ENCODE data around the gene VWC2. TPM values are rescaled to one million over a fixed set of nuclear protein-coding genes. Genes with fewer than 3 reads are reported as not detected.

VWC2 gene
- total and polyA plus RNA-seq, 8 donors = under 0.01 to 0.04 (median 0.03) TPM; not detected in 4

- peaks cover 0 to 22% (median 0%) of the 10 kb centered on the region in 3 donors for H3K4me1 ChIP-seq
- WGBS, 2 donors = 42 to 53% methylated on average over 3 of the region's 3 CpGs
- intact Hi-C loops (cut with DNase I) = no loop called here
- DNase-seq (no peak), FAIRE-seq (no peak), ATAC-seq (peak; percentile 76 to 84 (median 80))
- no peak overlapping the region for H3K4me3 ChIP-seq
- peak overlapping the region in 3 of 4 donors; percentile 16 to 65 (median 65) for H3K27ac ChIP-seq
- H3K27me3 ChIP-seq = no peaks in the 10 kb centered on the region
- H3K9me3 ChIP-seq = no peaks in the 10 kb centered on the region
- TF ChIP-seq CTCF (IDR thresholded peaks at IDR 0.05) = no peak
- H3K36me3 ChIP-seq = no peaks in the 10 kb centered on the region
These were observed 102.8 kb downstream of the VWC2 start for GRCh38 chr7:49876202-49876601.

- no peak for FAIRE-seq
- peak in 1 of 4 donors; percentile 9 for ATAC-seq
- Histone ChIP-seq H3K4me1 (peaks cover 0 to 22% (median 0%) of the 10 kb centered on the region in 3 donors), H3K27ac (peak overlapping the region in 2 of 4 donors; percentile 4 to 17), H3K27me3 (no peaks in the 10 kb centered on the region), H3K4me3 (no peak overlapping the region), H3K36me3 (no peaks in the 10 kb centered on the region), H3K9me3 (no peaks in the 10 kb centered on the region)
- intact Hi-C loops (cut with DNase I) = no loop called here
- no peak for DNase-seq
- WGBS, 2 donors = 7 to 8% methylated on average over 2 of the region's 2 CpGs
- no peak for TF ChIP-seq CTCF (IDR thresholded peaks at IDR 0.05)
These were observed 104.7 kb downstream of the VWC2 start for GRCh38 chr7:49878089-49878488.

GRCh38 chr7:49878627-49879026, 105.2 kb downstream of the VWC2 start:
- intact Hi-C loops (cut with DNase I) = no loop called here
- FAIRE-seq (no peak), ATAC-seq (peak in 1 of 4 donors; percentile 15), DNase-seq (no peak)
- TF ChIP-seq CTCF (IDR thresholded peaks at IDR 0.05) = no peak
- Histone ChIP-seq H3K27me3 (no peaks in the 10 kb centered on the region), H3K4me1 (peaks cover 0 to 22% (median 0%) of the 10 kb centered on the region in 3 donors), H3K9me3 (no peaks in the 10 kb centered on the region), H3K36me3 (no peaks in the 10 kb centered on the region), H3K4me3 (no peak overlapping the region), H3K27ac (peak overlapping the region in 1 of 4 donors; percentile 17)
- WGBS, 2 donors = 18 to 27% methylated on average over 3 of the region's 3 CpGs

GRCh38 chr7:49883933-49884332, 110.5 kb downstream of the VWC2 start:
- H3K4me1 ChIP-seq = peaks cover 0 to 2% (median 0%) of the 10 kb centered on the region in 3 donors
- DNase-seq (no peak), FAIRE-seq (no peak), ATAC-seq (no peak)
- intact Hi-C loops (cut with DNase I) = no loop called here
- H3K4me3 ChIP-seq = no peak overlapping the region
- no peak for TF ChIP-seq CTCF (IDR thresholded peaks at IDR 0.05)
- no peaks in the 10 kb centered on the region for H3K9me3 ChIP-seq
- H3K27ac ChIP-seq = no peak overlapping the region
- H3K36me3 ChIP-seq = no peaks in the 10 kb centered on the region
- 84 to 94% methylated on average over 1 of the region's 1 CpG for WGBS, 2 donors
- H3K27me3 ChIP-seq = no peaks in the 10 kb centered on the region

- H3K27ac ChIP-seq = no peak overlapping the region
- TF ChIP-seq CTCF (IDR thresholded peaks at IDR 0.05) = no peak
- no peaks in the 10 kb centered on the region for H3K4me1 ChIP-seq
- intact Hi-C loops (cut with DNase I) = no loop called here
- H3K36me3 ChIP-seq = no peaks in the 10 kb centered on the region
- WGBS, 2 donors = 51 to 60% methylated on average over 11 of the region's 11 CpGs
- H3K9me3 ChIP-seq = no peaks in the 10 kb centered on the region
- FAIRE-seq = no peak
- H3K27me3 ChIP-seq = no peaks in the 10 kb centered on the region
- H3K4me3 ChIP-seq = no peak overlapping the region
- ATAC-seq = peak in 1 of 4 donors; percentile 71
- no peak for DNase-seq
These were observed 112.3 kb downstream of the VWC2 start for GRCh38 chr7:49885593-49886285.
